Measurements from ENCODE around the gene ECT2.

Gene ECT2

DNA sequence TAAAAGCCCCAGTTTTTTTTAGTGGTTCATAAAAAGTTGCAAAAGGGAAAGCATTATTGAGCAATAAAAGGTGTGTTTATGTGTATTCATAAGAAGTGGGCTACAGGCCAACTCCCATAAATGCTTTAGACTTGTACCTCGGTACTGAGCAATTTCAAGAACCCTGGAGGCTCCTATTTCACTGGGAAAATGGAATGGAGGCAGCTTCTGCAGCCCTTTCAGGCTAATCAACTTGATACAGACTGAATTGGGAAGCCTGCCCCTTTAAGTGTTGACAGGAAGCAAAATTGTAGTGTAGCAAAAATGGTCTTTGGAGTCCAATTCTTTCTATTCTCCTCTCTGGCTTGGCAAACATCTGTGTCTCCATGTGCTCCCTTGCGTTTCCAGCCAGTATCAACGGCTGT lies 118.8 kb downstream of the ECT2 start:
- DNase-seq (ENCODE audit: low read depth, low spot score) = peak; percentile 51

GRCh38 chr3:172869784-172870518 lies 119.4 kb downstream of the ECT2 start:
- Histone ChIP-seq H3K9ac (ENCODE audit: insufficient read length) (no peak overlapping the region), H3K9me3 (ENCODE audit: low read depth, low read length) (no peaks in the 10 kb centered on the region), H3K4me3 (no peak overlapping the region), H3K36me3 (ENCODE audit: insufficient read depth, low read length) (no peaks in the 10 kb centered on the region), H3K27ac (no peak overlapping the region)
- DNase-seq (ENCODE audit: low read depth, low spot score) = no peak
- no peak for TF ChIP-seq EZH2 (IDR thresholded peaks at IDR 0.05)
- TF ChIP-seq FOXP2 (optimal IDR thresholded peaks at IDR 0.05; ENCODE audit: control extremely low read depth, extremely low read length, insufficient read depth) = no peak
- no peak for TF ChIP-seq POLR2AphosphoS5 (IDR thresholded peaks at IDR 0.05; ENCODE audit: borderline replicate concordance, low read depth, low read length)

More for the DNA sequence above, 118.8 kb downstream of the ECT2 start:
- no peak overlapping the region for H3K9ac ChIP-seq (ENCODE audit: insufficient read length)
- no peaks in the 10 kb centered on the region for H3K9me3 ChIP-seq (ENCODE audit: low read depth, low read length)
- TF ChIP-seq FOXP2 (optimal IDR thresholded peaks at IDR 0.05; ENCODE audit: control extremely low read depth, extremely low read length, insufficient read depth) (no peak), EZH2 (IDR thresholded peaks at IDR 0.05) (no peak), POLR2AphosphoS5 (IDR thresholded peaks at IDR 0.05; ENCODE audit: borderline replicate concordance, low read depth, low read length) (no peak)
- H3K27ac ChIP-seq = no peak overlapping the region
- H3K36me3 ChIP-seq (ENCODE audit: insufficient read depth, low read length) = no peaks in the 10 kb centered on the region
- H3K4me3 ChIP-seq = no peak overlapping the region
